HG03066 (cell line): ENCODE measurements around the gene PIGB.
"Not testable (repeated sequence)": the region's sequence is repeated elsewhere in the genome, so short reads cannot be mapped to it uniquely, and the experiment has no call there.

Experiments
- ATAC-seq: cut with Tn5 transposase; IDR thresholded peaks from one replicate; pipeline ENCODE4 v1.9.1; 2021; ENCODE audit warnings: low read depth; ENCODE audit not compliant: unreplicated experiment

Gene PIGB

GRCh38 chr15:55372701-55373440 is 53.8 kb downstream of the PIGB start:
- peak; percentile 52 for ATAC-seq

GRCh38 chr15:55379095-55379494 is 60.1 kb downstream of the PIGB start:
- ATAC-seq = no peak

- no peak for ATAC-seq
Measured at GRCh38 chr15:55381595-55381994, 62.6 kb downstream of the PIGB start.

GRCh38 chr15:55383687-55384086 is 64.7 kb downstream of the PIGB start:
- ATAC-seq = no peak

- no peak for ATAC-seq
Measured at GRCh38 chr15:55387027-55387426, 68.0 kb downstream of the PIGB start.

GRCh38 chr15:55389264-55389607 is 70.2 kb downstream of the PIGB start:
- no peak for ATAC-seq

GRCh38 chr15:55394694-55395093 is 75.7 kb downstream of the PIGB start:
- ATAC-seq = no peak

GRCh38 chr15:55398243-55398642 is 79.2 kb downstream of the PIGB start:
- ATAC-seq = no peak

GRCh38 chr15:55400050-55400449 is 81.0 kb downstream of the PIGB start:
- not testable (repeated sequence) for ATAC-seq

- no peak for ATAC-seq
Measured at GRCh38 chr15:55401786-55402246, 82.8 kb downstream of the PIGB start.

GRCh38 chr15:55402707-55403106 is 83.7 kb downstream of the PIGB start:
- ATAC-seq = no peak

GRCh38 chr15:55403531-55403930 is 84.5 kb downstream of the PIGB start:
- ATAC-seq = no peak
